HG02840 (cell line): ENCODE measurements around the gene IMMT.

Experiments used
- ATAC-seq: cut with Tn5 transposase; IDR thresholded peaks from one replicate; pipeline ENCODE4 v1.9.1; 2021; ENCODE audit warnings: mild to moderate bottlenecking, moderate library complexity, moderate number of reproducible peaks; ENCODE audit not compliant: unreplicated experiment, low FRiP score

Gene IMMT

GRCh38 chr2:86143926-86144685 is 51.2 kb downstream of the IMMT start:
- no peak for ATAC-seq

- ATAC-seq, result no peak
Observed at GRCh38 chr2:86143307-86143706, 52.0 kb downstream of the IMMT start.

DNA sequence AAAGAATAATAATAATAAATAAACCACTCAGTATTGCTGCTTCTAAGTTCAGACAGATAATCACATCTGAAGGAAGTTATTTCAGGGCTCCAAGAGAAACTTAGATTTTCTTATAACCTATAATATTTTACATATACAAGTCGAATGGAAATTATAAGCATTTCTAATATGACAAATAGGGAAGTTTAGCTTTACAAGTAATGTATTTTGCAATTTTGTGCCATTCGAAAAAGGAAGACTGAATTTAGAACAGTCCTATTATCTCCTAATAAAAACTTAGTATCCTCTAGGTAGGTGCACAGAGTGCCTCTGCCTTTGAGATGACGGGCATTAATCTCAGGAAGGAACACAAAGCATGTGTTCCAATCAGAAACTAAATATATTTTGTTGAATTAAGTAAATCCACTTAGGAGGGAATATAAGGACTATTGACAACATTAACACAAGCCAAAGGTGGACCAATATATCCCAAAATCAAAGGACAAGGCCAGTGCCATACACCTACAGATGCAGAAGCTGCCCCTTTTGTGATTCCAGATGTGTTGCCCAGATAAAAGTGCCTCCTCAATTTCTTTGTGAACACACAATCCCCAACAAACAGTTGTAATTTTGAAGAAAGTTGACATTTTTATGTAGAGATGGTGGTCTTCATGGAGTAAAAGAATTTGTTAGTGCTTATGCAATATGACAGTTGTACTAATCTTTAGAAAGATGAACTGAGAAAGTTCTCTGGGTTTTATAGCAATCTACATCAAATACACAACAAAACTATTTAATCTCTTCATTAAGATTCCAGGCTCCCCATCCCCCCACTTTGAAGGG is 52.6 kb downstream of the IMMT start:
- no peak for ATAC-seq

GRCh38 chr2:86140969-86141392 is 54.3 kb downstream of the IMMT start:
- ATAC-seq, result no peak

- ATAC-seq, result no peak
Observed at GRCh38 chr2:86139981-86140380, 55.3 kb downstream of the IMMT start.

DNA sequence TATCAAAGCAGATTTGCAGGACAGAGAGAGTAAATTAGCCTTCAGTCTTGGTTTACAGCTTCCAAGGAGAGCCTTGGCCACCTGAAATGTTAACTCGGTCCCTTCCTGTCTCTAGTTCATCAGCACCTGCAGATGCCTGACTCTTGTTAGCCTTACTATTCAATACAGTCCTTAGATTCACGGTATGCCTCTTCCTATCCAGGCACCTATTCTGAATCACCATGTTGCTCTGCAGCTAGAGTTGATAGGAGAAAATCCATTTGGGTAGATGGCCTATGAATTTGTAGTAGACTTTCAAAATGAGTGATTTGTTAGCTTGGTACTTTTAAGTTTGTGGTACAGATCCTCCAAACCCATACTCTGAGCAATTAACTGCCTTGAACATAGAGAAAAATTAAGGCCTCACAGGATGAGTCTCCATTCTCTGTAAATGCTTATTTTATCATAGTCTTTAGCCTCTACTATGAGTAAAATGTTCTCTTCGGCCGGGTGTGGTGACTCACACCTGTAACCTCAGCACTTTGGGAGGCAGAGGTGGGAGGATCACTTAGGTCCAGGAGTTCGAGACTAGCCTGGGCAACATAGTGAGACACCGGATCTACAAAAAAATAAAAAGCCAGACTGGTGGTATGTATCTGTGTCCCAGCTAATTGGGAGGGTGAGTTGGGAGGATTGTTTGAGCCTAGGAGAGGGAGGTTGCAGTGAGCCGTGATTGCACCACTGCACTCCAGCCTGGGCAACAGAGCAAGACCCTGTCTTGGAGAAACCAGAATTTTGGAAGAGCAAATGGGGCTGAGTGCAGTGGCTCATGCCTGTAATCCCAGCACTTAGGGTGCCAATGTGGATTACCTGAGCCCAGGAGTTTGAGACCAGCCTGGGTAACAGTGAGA is 56.3 kb downstream of the IMMT start:
- no peak for ATAC-seq

- no peak for ATAC-seq
Observed at GRCh38 chr2:86136141-86136540, 59.1 kb downstream of the IMMT start.

DNA sequence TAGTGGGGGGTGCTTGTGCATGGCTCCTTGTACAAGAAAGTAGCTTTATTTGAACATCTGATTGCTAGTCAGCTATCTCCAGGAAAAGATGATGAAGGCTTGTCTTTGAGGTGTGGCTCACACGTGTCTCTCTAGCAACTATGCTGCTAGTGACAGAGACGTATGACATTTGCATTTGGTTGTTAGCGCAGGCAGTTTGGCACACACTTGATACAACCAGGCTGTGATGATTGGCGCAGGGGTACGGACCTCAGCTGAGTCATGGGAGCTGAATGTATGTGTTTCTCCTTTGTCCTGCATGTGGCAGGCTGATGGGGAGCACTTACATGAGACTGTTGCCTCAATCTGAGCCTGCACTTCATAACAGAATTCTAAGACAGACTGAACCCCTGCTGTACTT is 59.6 kb downstream of the IMMT start:
- ATAC-seq, result no peak

DNA sequence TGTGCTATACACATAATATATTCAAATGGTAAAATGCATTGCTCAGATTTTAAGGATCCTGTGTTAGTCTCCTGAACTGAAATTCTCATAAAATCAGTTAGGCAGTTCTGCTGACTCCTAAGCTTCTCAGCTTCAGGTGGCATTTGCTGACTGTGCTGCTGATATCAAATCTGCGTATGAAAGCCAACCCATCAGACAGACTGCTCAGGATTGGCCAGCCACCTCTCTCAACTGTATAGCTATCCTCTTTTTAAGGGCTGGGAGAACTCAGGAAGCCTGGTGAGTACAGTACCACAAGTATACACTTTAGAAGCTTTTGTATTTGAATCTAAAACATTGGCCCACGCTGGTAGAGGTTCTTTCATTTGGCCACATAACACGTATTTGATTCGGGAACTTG is 60.6 kb downstream of the IMMT start:
- no peak for ATAC-seq

DNA sequence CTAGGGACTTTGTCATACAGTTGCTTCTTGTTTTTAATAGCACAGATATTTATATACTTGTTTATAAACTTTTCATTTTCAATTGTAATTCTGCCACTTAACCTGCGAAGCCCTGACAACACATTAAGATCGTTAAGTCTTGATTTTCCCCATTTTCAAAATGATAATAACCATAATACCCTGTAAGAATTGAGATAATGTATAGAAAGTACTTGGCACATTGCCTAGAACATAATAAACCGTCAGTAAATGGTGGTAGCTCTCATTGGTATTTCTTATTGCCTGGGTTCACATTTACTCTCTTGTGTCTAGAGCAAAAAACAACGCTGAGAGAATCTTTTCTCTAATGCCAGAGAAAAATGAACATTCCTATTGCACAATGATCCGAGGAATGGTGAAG is 70.6 kb downstream of the IMMT start:
- ATAC-seq, result no peak

- no peak for ATAC-seq
Observed at GRCh38 chr2:86123328-86123925, 71.8 kb downstream of the IMMT start.

- ATAC-seq, result no peak
Observed at GRCh38 chr2:86118130-86118529, 77.1 kb downstream of the IMMT start.

DNA sequence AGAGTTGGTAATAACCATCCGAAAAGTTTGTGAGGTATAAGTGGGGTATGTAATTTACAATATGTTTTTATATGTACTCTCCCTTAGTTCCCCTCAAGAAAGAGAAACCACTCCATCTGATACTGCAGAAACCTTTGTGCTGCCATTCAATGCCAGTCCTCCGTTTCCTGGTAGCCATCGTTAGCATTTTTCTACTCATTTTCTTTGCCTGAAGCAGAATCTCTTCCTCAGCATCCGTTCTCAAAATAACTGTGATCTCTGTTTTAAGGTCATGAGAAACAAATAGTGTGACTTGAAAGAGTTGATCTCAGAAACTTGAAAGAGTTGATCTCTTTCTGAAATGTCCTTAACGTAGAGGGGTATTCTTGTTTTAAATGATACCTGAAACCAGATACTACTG is 88.2 kb downstream of the IMMT start:
- ATAC-seq, result no peak

DNA sequence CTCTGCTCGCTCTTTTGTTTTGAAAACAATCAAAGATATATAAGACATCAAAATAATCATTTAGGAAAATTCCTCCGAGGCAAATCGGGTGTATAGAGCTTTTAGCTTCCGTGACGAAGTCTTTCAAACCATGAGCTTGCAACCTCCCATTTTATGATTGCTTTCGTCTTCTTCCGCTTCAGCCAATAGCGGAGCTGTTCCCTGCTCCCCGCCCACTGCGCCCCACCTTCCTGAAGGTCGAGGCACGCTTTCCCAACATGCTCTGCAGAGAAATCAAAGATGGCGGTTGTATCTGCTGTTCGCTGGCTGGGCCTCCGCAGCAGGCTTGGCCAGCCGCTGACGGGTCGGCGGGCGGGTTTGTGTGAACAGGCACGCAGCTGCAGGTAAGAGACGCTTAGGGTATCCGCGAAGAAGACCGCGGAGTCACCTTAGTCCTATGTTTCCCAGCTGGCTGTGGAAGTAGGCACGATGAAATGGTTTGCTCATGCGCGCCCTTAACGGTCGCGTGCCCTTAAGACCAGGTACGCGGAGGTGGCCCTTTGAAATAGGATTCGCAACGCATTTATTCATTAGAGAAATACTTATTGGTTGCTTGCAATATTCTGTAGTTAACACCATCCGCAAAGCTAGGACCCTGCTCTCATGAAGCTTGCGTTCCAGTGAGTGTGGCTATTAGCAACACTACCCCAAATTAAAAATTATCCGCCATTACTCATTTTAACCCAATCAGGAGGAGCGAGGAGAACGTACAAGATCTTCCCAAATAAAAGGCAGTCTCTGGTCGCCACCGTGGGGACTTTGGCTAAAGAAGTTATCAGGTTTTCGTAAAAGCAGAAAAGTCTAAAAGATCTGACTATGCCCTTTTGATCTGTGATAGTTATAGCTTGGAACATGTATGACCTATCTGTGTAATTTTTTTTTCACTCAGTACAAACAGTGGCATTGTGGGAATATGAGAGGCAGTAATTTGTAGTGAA is 89.0 kb downstream of the IMMT start, which contains the start of gene PTCD3:
TSS of gene PTCD3 (plus strand) at position 267 of the 977 bp plus-strand sequence. CDS start at position 280, 13 bp downstream.
- ATAC-seq, result peak; percentile 89

DNA sequence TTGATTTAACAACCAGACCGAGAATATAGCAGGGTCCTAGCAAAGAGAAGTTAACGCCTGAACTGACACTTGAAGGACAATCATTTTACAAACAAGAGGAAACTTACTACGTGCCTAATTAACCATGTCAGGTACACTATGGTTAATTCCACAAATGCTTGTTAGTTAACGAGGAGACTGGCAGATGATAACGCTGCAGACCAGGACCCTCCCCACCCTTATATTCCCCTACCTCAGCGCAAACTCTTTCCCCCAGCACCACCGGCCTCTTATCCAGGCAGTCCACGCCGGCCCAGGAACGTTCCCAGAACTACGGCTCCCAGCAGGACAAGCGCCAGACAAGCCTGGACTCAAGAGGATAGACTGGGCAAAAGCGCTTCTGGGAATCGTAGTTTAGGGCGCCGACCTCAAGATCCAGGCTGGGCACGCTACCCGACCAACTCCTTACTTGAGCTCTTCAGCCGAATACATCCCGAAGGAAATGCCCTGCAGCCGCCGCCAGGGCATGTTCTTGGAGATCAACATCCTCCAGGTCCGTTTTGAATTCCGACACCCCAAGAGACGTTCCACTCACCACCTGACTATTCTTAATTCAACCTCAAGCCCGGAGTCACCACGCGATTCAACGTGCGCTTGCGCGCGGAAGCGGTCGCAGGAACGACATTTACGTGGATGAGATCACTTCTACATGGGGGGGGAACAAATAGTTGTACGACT is 89.9 kb downstream of the IMMT start, which contains the start of gene POLR1A:
TSS of gene POLR1A (minus strand) at position 635 of the 717 bp plus-strand sequence. CDS start at position 525, 110 bp downstream.
- ATAC-seq, result peak; percentile 71

- no peak for ATAC-seq
Observed at GRCh38 chr2:86102157-86102556, 93.1 kb downstream of the IMMT start.

DNA sequence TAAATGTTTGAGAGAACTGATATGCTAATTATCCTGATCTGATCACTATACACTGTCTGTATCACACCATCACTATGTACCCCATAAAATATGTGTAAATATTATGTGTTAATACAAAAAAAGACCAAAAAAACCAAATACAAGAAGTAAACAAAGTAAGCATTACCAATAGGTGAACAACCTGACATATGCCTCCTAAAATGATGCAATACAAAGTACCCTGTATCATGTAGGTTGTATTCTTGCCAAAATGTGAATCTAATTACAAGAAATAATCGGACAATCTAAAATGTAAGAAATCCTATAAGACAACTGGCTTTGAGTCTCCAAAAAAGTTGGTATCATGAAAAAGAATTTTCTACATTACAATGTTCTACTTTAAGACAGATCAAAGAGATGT is 97.3 kb downstream of the IMMT start:
- ATAC-seq, result no peak

- ATAC-seq, result no peak
Observed at GRCh38 chr2:86097114-86097896, 98.0 kb downstream of the IMMT start.
